K562 (cell line): ENCODE results near the gene PIK3AP1. TPM values are rescaled to one million over a fixed set of nuclear protein-coding genes. Genes with fewer than 3 reads are reported as not detected.

Source experiments
- FOXK2 ChIP-seq, 2 experiments: fragments of 450-650 bp; IDR thresholded peaks in 1 of 2; conservative IDR thresholded peaks in 1 of 2; 2 replicates each; pipeline ENCODE4 v1.6.1; 2016; ENCODE audit warnings: low read depth in 2 of 2, mild to moderate bottlenecking in 1 of 2
- GATAD2A ChIP-seq: fragments of 450-650 bp; IDR thresholded peaks from 2 replicates; pipeline ENCODE4 v1.6.1; 2017
- KLF6 ChIP-seq: fragments of 250-450 bp; sonication (Bioruptor Pico); IDR thresholded peaks from 2 replicates; pipeline ENCODE4 v1.4.0; 2020; ENCODE audit warnings: mild to moderate bottlenecking, moderate library complexity, borderline replicate concordance
- MAZ ChIP-seq, 2 experiments: fragments of 450-650 bp in 1 of 2; sonication (generic) in 1 of 2; formaldehyde crosslinking; IDR thresholded peaks in 1 of 2; conservative IDR thresholded peaks in 1 of 2; 2 replicates each; pipeline versions ENCODE4 v1.4.0 to v1.5.0; 2020; ENCODE audit warnings: mild to moderate bottlenecking in 1 of 2, missing genetic modification reagents in 1 of 2
- RBBP5 ChIP-seq: fragments of 200-600 bp; sonication (generic); IDR thresholded peaks from 2 replicates; pipeline ENCODE4 v1.6.1; 2012; ENCODE audit warnings: borderline replicate concordance, mild to moderate bottlenecking, low read length, control low read depth, inconsistent platforms; ENCODE audit not compliant: insufficient read depth, poor library complexity, severe bottlenecking
- TFAM ChIP-seq: fragments of 250-450 bp; sonication (Bioruptor Pico); conservative IDR thresholded peaks from 2 replicates; pipeline ENCODE4 v1.5.0; 2021; ENCODE audit warnings: mild to moderate bottlenecking, moderate library complexity
- ZBED1 ChIP-seq: IDR thresholded peaks from 2 replicates; pipeline ENCODE4 v1.6.1; 2014
- ZNF407 ChIP-seq: fragments of 450-650 bp; IDR thresholded peaks from 2 replicates; pipeline ENCODE4 v1.6.1; 2016; ENCODE audit warnings: low read depth
- polyA plus RNA-seq, 8 experiments: library from polyadenylated mRNA; depleted of rRNA in 4 of 8; stranded (reverse) in 5 of 8; unstranded in 3 of 8; fragments of >200 nt; fragmentation: Nextera tagmentation in 2 of 8; fragmentation: Illumina TruSeq in 1 of 8; extraction: Ambion mirVana in 2 of 8; extraction: Trizol in 1 of 8; gene quantifications; 2 replicates each; pipeline versions ENCODE4 v1.2.1 to v1.2.3, GENCODE V29; 2011 to 2014; ENCODE audit warnings: inconsistent platforms in 1 of 8, missing spikeins in 1 of 8
- total RNA-seq, 7 experiments: library from RNA; depleted of rRNA in 6 of 7; stranded (reverse); fragments of >200 nt in 6 of 7; fragmentation: Illumina TruSeq in 2 of 7; extraction: Trizol in 2 of 7; gene quantifications; 2 replicates each; pipeline versions ENCODE4 v1.2.1 to v1.2.3, GENCODE V29; 2011 to 2021; ENCODE audit warnings: low replicate concordance in 1 of 7

PIK3AP1 gene
- total and polyA plus RNA-seq, 9 of the 15 experiments (the other 6 are each of a cell fraction or from before 2014, with no cell fraction given): 0.20 to 2.4 (median 1.4) TPM

- TF ChIP-seq ZNF407: no peak
- no peak for TF ChIP-seq RBBP5
- TF ChIP-seq FOXK2 (conservative IDR thresholded peaks at IDR 0.05 in 1 of 2, IDR thresholded peaks at IDR 0.05 in 1 of 2; ENCODE audit: low read depth in 2 of 2): no peak
- no peak for TF ChIP-seq TFAM (CRISPR knock-in tag)
- no peak for TF ChIP-seq KLF6 (CRISPR knock-in tag)
- TF ChIP-seq GATAD2A: no peak
- TF ChIP-seq MAZ (CRISPR knock-in tag; conservative IDR thresholded peaks at IDR 0.05 in 1 of 2, IDR thresholded peaks at IDR 0.05 in 1 of 2): no peak
- no peak for TF ChIP-seq ZBED1
Measured at GRCh38 chr10:96704563-96704962, 15.8 kb downstream of the PIK3AP1 start (continued).
